MCF 10A (cell line): ENCODE data around the gene TRPM8. TPM values are rescaled to one million over a fixed set of nuclear protein-coding genes. Genes with fewer than 3 reads are reported as not detected.

Source experiments
- BruUV-seq: library from RNA; stranded (reverse); fragments of 400-500 nt; replicated peaks from 2 replicates; lab custom pipeline; 2021; lab: Mats Ljungman, UMichigan
- CTCF ChIA-PET: fragments of 300-600 bp; sonication (Branson Sonifier 250); formaldehyde crosslinking; extraction: SDS; loops from one replicate; lab custom pipeline; 2021; ENCODE audit warnings: antibody characterized with exemption, inconsistent platforms; lab: Yijun Ruan, JAX
- POLR2A ChIA-PET: fragments of 300-600, 350-650 bp; sonication (Branson Sonifier 250); formaldehyde crosslinking; extraction: SDS; loops from one replicate; lab custom pipeline; 2020; ENCODE audit warnings: antibody characterized with exemption, inconsistent platforms; lab: Yijun Ruan, JAX
- DNase-seq: peaks from one replicate; pipeline ENCODE4 v3.0.0-alpha.2; 2018; ENCODE audit not compliant: unreplicated experiment
- H3K27ac Mint-ChIP-seq: one replicate; pipeline ENCODE4 v1.8.0; 2022; ENCODE audit warnings: mild to moderate bottlenecking, low read depth, mixed read lengths; ENCODE audit not compliant: unreplicated experiment
- H3K27me3 Mint-ChIP-seq: one replicate; pipeline ENCODE4 v1.8.0; 2022; ENCODE audit warnings: mixed read lengths; ENCODE audit not compliant: insufficient read depth, unreplicated experiment
- H3K36me3 Mint-ChIP-seq: one replicate; pipeline ENCODE4 v1.8.0; 2022; ENCODE audit warnings: mild to moderate bottlenecking, moderate library complexity, mixed read lengths; ENCODE audit not compliant: insufficient read depth, unreplicated experiment
- H3K4me1 Mint-ChIP-seq: one replicate; pipeline ENCODE4 v1.8.0; 2022; ENCODE audit warnings: mixed read lengths; ENCODE audit not compliant: insufficient read depth, unreplicated experiment
- H3K4me3 Mint-ChIP-seq: one replicate; pipeline ENCODE4 v1.8.0; 2022; ENCODE audit warnings: mild to moderate bottlenecking, moderate library complexity, mixed read lengths; ENCODE audit not compliant: unreplicated experiment
- H3K9me3 Mint-ChIP-seq: one replicate; pipeline ENCODE4 v1.8.0; 2022; ENCODE audit warnings: mixed read lengths; ENCODE audit not compliant: unreplicated experiment
- intact Hi-C: fragments of 100-400 bp; cut with micrococcal nuclease; formaldehyde crosslinking; loops from 2 replicates; pipeline ENCODE4 v1.14.1; 2022
- total RNA-seq: library from RNA; stranded (reverse); gene quantifications from 2 replicates; pipeline ENCODE4 v1.2.3, GENCODE V29; 2022
- TF ChIP-seq, protein P1 (sequence below): fragments of 200-600 bp; IDR thresholded peaks from one replicate; pipeline ENCODE4 v1.8.0; 2022; ENCODE audit warnings: antibody characterized with exemption, mild to moderate bottlenecking; ENCODE audit not compliant: unreplicated experiment

Gene TRPM8
- total RNA-seq, 1 experiment from 2014 or later: not detected

DNA sequence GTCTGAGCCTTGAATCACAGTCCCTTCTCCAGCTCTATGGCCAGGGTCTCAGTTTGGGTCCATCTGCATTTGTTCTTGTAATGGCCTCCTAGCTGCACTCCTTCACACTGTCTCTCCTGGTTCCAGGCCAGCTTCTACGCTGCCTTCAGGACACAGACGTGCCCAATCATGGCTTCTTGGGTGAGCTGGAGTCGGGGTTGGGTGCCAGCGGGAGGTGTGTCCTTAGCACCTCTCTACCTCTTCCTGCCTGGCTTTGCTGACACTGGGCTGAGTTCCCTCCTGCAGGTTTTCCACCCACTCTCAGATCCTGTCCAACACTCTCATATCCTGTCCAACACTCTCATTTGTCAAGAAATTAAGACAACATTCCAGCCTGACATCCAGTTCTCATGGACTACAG lies 9.6 kb downstream of the TRPM8 start:
- intact Hi-C loops: loop anchor here (5.0 kb wide), 1 partner anchor 215 kb away; the partner anchor contains the start of gene UGT1A5
- Mint-ChIP-seq H3K4me1 (peaks cover 15% of the 10 kb centered on the region), H3K9me3 (no peaks in the 10 kb centered on the region), H3K4me3 (no peak overlapping the region), H3K27ac (no peak overlapping the region), H3K27me3 (peaks cover 19% of the 10 kb centered on the region), H3K36me3 (no peaks in the 10 kb centered on the region)
- CTCF ChIA-PET: interaction anchor here (0.6 to 1.5 kb wide), 3 partner anchors 14 to 1147 kb away, joined by 3 to 5 read pairs (median 3); no protein-coding TSS in a partner anchor
- POLR2A ChIA-PET: no interaction called here
- TF ChIP-seq, protein P1, sequence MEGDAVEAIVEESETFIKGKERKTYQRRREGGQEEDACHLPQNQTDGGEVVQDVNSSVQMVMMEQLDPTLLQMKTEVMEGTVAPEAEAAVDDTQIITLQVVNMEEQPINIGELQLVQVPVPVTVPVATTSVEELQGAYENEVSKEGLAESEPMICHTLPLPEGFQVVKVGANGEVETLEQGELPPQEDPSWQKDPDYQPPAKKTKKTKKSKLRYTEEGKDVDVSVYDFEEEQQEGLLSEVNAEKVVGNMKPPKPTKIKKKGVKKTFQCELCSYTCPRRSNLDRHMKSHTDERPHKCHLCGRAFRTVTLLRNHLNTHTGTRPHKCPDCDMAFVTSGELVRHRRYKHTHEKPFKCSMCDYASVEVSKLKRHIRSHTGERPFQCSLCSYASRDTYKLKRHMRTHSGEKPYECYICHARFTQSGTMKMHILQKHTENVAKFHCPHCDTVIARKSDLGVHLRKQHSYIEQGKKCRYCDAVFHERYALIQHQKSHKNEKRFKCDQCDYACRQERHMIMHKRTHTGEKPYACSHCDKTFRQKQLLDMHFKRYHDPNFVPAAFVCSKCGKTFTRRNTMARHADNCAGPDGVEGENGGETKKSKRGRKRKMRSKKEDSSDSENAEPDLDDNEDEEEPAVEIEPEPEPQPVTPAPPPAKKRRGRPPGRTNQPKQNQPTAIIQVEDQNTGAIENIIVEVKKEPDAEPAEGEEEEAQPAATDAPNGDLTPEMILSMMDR: no peak
- DNase-seq: peak; percentile 85
- BruUV-seq: no TSS peak

DNA sequence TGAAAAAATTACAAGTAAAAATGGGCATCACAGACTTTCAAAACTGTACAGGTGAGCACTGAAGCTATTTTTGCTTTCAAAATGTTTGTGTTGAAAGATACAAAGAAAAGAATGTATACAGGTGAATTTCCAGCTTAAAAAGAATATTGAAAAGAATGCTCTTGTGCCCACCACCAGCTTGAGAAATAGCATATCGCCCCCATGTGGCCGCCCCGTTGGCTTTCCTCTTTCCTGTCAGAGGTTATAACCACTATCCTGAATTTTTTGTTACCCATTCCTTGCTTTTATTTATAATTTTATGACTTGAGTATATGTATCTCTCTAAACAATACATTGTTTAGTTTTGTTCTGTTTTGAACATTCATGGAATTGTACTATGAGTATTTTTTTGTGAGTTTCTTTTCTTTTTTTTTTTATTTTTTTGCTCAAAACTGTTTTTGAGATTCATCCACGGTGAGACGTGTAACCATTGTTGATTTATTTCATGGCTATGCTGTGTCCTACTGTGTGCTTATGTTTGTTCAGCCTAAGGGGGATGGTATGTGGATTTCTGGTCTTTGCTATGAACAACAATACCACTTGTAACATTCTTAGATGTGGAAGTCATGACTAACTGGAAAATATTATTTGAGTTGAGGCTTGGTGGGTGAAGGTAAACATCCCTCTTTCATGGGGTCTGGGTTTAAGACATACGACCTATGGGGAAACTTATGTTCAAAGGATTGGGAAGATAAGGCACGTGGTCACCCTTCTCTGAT lies 11.6 kb downstream of the TRPM8 start:
- Mint-ChIP-seq H3K27ac (no peak overlapping the region), H3K4me3 (no peak overlapping the region), H3K36me3 (no peaks in the 10 kb centered on the region), H3K9me3 (no peaks in the 10 kb centered on the region), H3K4me1 (peaks cover 15% of the 10 kb centered on the region), H3K27me3 (peaks cover 33% of the 10 kb centered on the region)
- POLR2A ChIA-PET: interaction anchor here (0.6 kb wide), 1 partner anchor 363 kb away, joined by 3 read pairs; no protein-coding TSS in a partner anchor
- BruUV-seq: no TSS peak
- TF ChIP-seq, protein P1: peak; percentile 44
- CTCF ChIA-PET: interaction anchor here (1.0 kb wide), 1 partner anchor 15 kb away, joined by 3 read pairs; no protein-coding TSS in a partner anchor
- DNase-seq: peak; percentile 54
- intact Hi-C loops: loop anchor here (5.0 kb wide), 1 partner anchor 216 kb away; the partner anchor contains the start of gene UGT1A5

DNA sequence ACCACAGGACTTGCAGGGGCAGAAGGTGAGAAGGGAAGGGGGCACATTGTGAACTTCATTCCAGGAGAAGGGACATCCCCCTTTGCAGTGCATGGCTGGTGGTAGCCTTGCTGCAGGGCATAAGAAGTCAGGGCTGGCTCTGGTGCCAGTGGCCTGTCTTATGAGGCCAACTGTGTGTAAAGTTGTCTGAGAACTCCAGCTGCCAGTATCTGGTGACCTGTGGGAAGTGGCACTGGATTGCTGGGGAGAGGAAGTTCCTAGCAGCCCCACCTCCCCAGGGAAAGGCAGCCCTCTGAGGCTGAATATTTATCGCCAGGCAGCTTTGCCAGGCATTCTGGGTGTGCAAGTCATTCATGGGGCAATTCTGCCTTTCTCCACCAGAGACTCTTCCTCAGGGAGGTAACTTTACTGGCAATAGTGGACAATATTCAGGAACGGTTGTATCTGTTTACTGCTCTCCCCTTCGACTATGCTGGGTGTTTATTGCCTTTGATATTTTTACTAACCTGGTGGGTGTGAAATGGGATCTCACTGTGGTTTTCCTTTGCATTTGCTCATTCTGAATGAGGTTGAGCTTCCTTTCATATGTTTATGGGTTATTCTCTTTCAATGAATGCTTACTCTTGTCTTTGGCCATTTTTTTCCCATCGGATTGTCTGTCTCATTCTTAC lies 12.3 kb downstream of the TRPM8 start:
- POLR2A ChIA-PET: no interaction called here
- no TSS peak for BruUV-seq

More for the DNA sequence above, 12.3 kb downstream of the TRPM8 start:
- peaks cover 27% of the 10 kb centered on the region for H3K27me3 Mint-ChIP-seq
- CTCF ChIA-PET: no interaction called here
- H3K27ac Mint-ChIP-seq: no peak overlapping the region
- no peak overlapping the region for H3K4me3 Mint-ChIP-seq
- DNase-seq: peak; percentile 13
- TF ChIP-seq, protein P1: no peak
- H3K4me1 Mint-ChIP-seq: peaks cover 15% of the 10 kb centered on the region
- H3K36me3 Mint-ChIP-seq: no peaks in the 10 kb centered on the region
- intact Hi-C loops: loop anchor here (5.0 kb wide), 1 partner anchor 217 kb away; the partner anchor contains the start of gene UGT1A5
- no peaks in the 10 kb centered on the region for H3K9me3 Mint-ChIP-seq
